Common myeloid progenitor, CD34-positive (primary cell): Measurements from ENCODE around the gene RICTOR.
"Not testable (repeated sequence)": the region's sequence is repeated elsewhere in the genome, so short reads cannot be mapped to it uniquely, and the experiment has no call there.

Experiments
- CTCF ChIA-PET: fragments of 350-600 bp; sonication (Branson Sonifier 250); formaldehyde crosslinking; loops from one replicate; lab custom pipeline; 2021; ENCODE audit warnings: antibody characterized with exemption; lab: Charles Lee
- POLR2A ChIA-PET: fragments of 350-600 bp; sonication (Branson Sonifier 250); formaldehyde crosslinking; loops from one replicate; lab custom pipeline; 2021; ENCODE audit warnings: antibody characterized with exemption; lab: Charles Lee
- DNase-seq, 3 donors: peaks; one replicate each; pipeline versions ENCODE4 v3.0.0 to v3.0.0-alpha.2; 2013
- H3K27ac ChIP-seq, 2 experiments: 1 replicate in 1 of 2; 2 replicates in 1 of 2; pipeline ENCODE4 v1.7.0; 2013; ENCODE audit warnings: inconsistent platforms in 2 of 2, low read length in 2 of 2, mild to moderate bottlenecking in 2 of 2, low read depth in 1 of 2, moderate library complexity in 1 of 2; ENCODE audit not compliant: severe bottlenecking in 2 of 2, insufficient read depth in 1 of 2, poor library complexity in 1 of 2
- H3K27me3 ChIP-seq, 5 experiments: replicated peaks in 2 of 5; 1 replicate in 3 of 5; 2 replicates in 2 of 5; pipeline versions ENCODE4 v1.6.1 to v1.7.0; 2013; ENCODE audit warnings: low read length in 4 of 5, mild to moderate bottlenecking in 2 of 5, moderate library complexity in 2 of 5, inconsistent platforms in 1 of 5; ENCODE audit not compliant: insufficient read depth in 5 of 5, control insufficient read depth in 4 of 5
- H3K36me3 ChIP-seq, 4 experiments: 1 replicate in 2 of 4; 2 replicates in 2 of 4; pipeline versions ENCODE4 v1.6.1 to v1.7.0; 2013; ENCODE audit warnings: low read length in 3 of 4, control low read depth in 1 of 4, mild to moderate bottlenecking in 1 of 4; ENCODE audit not compliant: control insufficient read depth in 4 of 4, insufficient read depth in 4 of 4
- H3K4me1 ChIP-seq, 4 experiments: 1 replicate in 3 of 4; 2 replicates in 1 of 4; pipeline versions ENCODE4 v1.6.1 to v1.7.1; 2013; ENCODE audit warnings: low read length in 3 of 4, mild to moderate bottlenecking in 3 of 4, control low read depth in 1 of 4, inconsistent platforms in 1 of 4, moderate library complexity in 1 of 4; ENCODE audit not compliant: control insufficient read depth in 4 of 4, insufficient read depth in 4 of 4; ENCODE audit errors: control extremely low read depth in 1 of 4
- H3K4me3 ChIP-seq, 7 experiments: 1 replicate in 4 of 7; 2 replicates in 3 of 7; pipeline versions ENCODE4 v1.5.1 to v1.7.0; 2013; ENCODE audit warnings: mild to moderate bottlenecking in 7 of 7, low read length in 6 of 7, moderate library complexity in 6 of 7, inconsistent platforms in 2 of 7, low read depth in 2 of 7, control low read depth in 1 of 7; ENCODE audit not compliant: insufficient read depth in 4 of 7, control insufficient read depth in 1 of 7; ENCODE audit errors: extremely low read depth in 1 of 7
- H3K9me3 ChIP-seq, 5 experiments: 1 replicate in 4 of 5; 2 replicates in 1 of 5; pipeline versions ENCODE4 v1.6.1 to v1.7.1; 2013; ENCODE audit warnings: low read length in 4 of 5, mild to moderate bottlenecking in 2 of 5, inconsistent platforms in 1 of 5, low read depth in 1 of 5, moderate library complexity in 1 of 5; ENCODE audit not compliant: control insufficient read depth in 4 of 5, insufficient read depth in 2 of 5; ENCODE audit errors: control extremely low read depth in 1 of 5
- WGBS: methylation state at CpG from one replicate; pipeline ENCODE4 v1.1.5; 2013; ENCODE audit not compliant: insufficient coverage; 5-methylcytosine and 5-hydroxymethylcytosine counted together

Gene RICTOR

DNA sequence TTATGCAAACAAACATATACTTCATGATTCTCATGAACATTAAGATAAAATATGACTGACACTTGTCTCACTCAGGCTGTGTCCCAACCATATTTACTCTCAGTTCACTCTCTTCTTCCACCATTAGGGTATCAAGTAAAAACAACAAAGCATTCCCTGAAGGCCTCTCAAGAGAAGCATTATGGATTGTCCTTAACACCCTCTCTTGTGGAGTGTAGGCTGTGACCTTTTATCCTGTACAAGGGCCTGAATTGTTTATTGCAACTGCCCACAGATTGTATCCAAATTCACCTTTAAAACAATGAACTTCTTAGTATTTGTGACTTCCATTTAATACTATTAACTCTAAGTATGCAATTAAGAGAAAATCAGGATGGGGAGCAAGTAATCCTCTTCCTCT lies 78.1 kb downstream of the RICTOR start:
- POLR2A ChIA-PET, result no interaction called here
- no peak overlapping the region for H3K27ac ChIP-seq
- CTCF ChIA-PET, result interaction anchor here (2.6 kb wide), 1 partner anchor 85 kb away, joined by 7 read pairs; no protein-coding TSS in a partner anchor

DNA sequence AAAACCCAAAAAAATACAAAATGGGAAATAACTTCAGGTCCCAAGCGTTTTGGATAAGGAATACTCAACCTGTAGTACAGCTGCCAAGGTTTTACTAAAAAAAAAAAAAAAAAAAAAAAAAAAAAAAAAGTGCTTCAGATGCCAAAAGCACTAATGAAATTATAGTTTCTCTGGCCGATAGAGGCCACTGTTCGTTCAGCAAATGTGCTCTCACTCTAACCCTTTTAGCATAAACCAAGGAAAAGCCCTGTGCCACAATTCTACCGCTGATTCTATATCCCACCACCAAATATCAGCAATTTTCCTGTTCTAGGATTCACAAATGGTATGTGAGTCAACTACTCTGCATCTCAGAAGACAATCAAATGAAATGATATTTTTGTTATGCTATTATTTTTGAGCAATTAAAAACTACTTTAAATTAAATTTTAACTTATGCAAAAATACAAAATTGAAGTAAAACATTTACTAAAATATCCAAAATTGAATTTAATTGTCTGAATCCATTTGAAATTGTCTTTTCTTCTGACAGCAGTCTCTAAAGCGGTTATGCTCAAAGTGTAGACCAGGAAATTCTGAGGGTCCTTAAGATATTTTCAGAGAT lies 79.8 kb downstream of the RICTOR start:
- 100% methylated on average over 1 of the region's 5 CpGs for WGBS
- Histone ChIP-seq H3K27me3 (no peaks in the 10 kb centered on the region), H3K27ac (no peak overlapping the region), H3K9me3 (peaks cover 0 to 12% (median 2%) of the 10 kb centered on the region in 5 experiments), H3K36me3 (peaks cover 5 to 39% (median 10%) of the 10 kb centered on the region in 4 experiments), H3K4me3 (no peak overlapping the region), H3K4me1 (no peaks in the 10 kb centered on the region)
- peak; percentile 79 to 85 (median 81) for DNase-seq
- ChIA-PET CTCF (interaction anchor here (0.6 to 2.6 kb wide), 5 partner anchors 86 to 542 kb away, joined by 3 to 7 read pairs (median 4); no protein-coding TSS in a partner anchor), POLR2A (no interaction called here)

More for the DNA sequence above, 78.1 kb downstream of the RICTOR start:
- H3K4me1 ChIP-seq, result no peaks in the 10 kb centered on the region
- peaks cover 4 to 35% (median 9%) of the 10 kb centered on the region in 4 experiments for H3K36me3 ChIP-seq
- H3K4me3 ChIP-seq, result no peak overlapping the region
- peaks cover 0 to 9% (median 0%) of the 10 kb centered on the region in 5 experiments for H3K9me3 ChIP-seq
- no peak for DNase-seq
- no peaks in the 10 kb centered on the region for H3K27me3 ChIP-seq

GRCh38 chr5:38989974-38990719 lies 84.1 kb downstream of the RICTOR start:
- H3K4me1 ChIP-seq, H3K27me3 ChIP-seq, DNase-seq, H3K4me3 ChIP-seq, H3K27ac ChIP-seq, POLR2A ChIA-PET, CTCF ChIA-PET: not testable (repeated sequence)
- WGBS, result 100% methylated on average over 2 of the region's 13 CpGs
- Histone ChIP-seq H3K36me3 (peaks cover 3 to 34% (median 11%) of the 10 kb centered on the region in 4 experiments), H3K9me3 (peaks cover 0 to 12% (median 0%) of the 10 kb centered on the region in 5 experiments)

- DNase-seq, result peak in 1 of 3 donors; percentile 10
- 50% methylated on average over 2 of the region's 9 CpGs for WGBS
- POLR2A ChIA-PET, result no interaction called here
These were observed 88.2 kb downstream of the RICTOR start for GRCh38 chr5:38985909-38986452.

DNA sequence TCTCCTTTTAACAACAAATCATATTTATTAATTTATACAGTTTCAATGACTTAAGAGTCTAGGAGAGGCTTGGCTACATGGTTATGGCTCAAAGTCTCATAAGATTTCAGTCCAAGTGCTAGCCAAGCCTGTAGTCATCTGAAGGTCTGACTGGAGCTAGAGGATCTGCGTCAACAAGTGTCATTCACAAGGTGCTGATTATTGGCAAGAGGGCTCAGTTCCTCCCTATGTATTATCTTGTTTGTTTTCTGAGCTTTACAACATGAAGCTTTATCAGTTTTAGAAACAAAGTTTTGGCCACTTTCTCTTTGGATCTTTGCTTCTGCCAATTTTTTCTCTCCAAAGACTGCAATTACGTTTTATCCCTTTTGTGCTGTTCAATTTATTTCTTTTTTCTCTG lies 94.7 kb downstream of the RICTOR start:
- CTCF ChIA-PET, result no interaction called here
- H3K36me3 ChIP-seq, result peaks cover 0 to 22% (median 15%) of the 10 kb centered on the region in 4 experiments
- no peak overlapping the region for H3K27ac ChIP-seq
- H3K4me3 ChIP-seq, result no peak overlapping the region
- no CpG with 5 or more reads among the region's 2 CpGs for WGBS
- POLR2A ChIA-PET, result no interaction called here
- H3K9me3 ChIP-seq, result no peaks in the 10 kb centered on the region
- DNase-seq, result no peak
- H3K27me3 ChIP-seq, result no peaks in the 10 kb centered on the region
- no peaks in the 10 kb centered on the region for H3K4me1 ChIP-seq

More at GRCh38 chr5:38985909-38986452, 88.2 kb downstream of the RICTOR start:
- H3K4me3 ChIP-seq, result no peak overlapping the region
- no peaks in the 10 kb centered on the region for H3K4me1 ChIP-seq
- peaks cover 0 to 12% (median 0%) of the 10 kb centered on the region in 5 experiments for H3K9me3 ChIP-seq
- CTCF ChIA-PET, result no interaction called here
- no peaks in the 10 kb centered on the region for H3K27me3 ChIP-seq
- peaks cover 3 to 28% (median 8%) of the 10 kb centered on the region in 4 experiments for H3K36me3 ChIP-seq
- H3K27ac ChIP-seq, result no peak overlapping the region

DNA sequence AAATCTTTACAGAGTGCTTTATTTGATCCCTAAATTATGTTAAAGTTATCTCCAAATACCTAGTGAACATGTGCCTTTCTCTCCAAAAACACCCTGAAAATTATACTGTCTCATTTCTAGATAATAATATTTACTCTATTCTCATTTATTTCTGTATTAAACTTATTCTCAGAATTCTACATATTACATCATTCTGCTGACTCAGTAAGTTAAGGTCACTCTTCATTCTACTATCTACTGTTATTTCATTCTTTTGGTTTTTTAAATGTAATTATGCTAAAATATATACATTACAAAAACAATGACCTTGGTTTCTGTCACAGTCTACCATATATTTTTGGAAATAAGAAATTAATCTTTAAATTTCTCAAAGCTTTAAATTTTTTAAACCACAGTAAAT lies 96.2 kb downstream of the RICTOR start:
- DNase-seq, result no peak
- CTCF ChIA-PET, result no interaction called here

DNA sequence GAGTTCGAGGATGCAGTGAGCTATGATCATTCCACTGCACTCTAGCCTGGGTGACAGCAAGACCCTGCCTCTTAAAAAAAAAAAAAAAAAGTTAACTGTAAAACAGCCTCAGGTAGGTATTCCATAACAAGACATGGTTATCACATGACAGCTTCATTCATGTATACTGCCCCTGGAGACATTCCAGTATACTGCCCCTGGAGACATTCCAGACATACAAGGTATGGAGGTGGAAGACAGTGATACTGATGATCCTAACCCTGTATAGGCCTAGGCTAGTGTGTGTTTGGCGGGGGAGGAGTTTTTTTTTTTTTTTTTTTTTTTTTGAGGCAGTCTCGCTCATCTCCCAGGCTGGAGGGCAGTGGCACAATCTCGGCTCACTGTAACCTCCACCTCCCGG lies 105.5 kb downstream of the RICTOR start:
- ChIA-PET CTCF (no interaction called here), POLR2A (no interaction called here)
- H3K36me3 ChIP-seq, result peaks cover 10 to 57% (median 22%) of the 10 kb centered on the region in 4 experiments
- H3K4me1 ChIP-seq, result no peaks in the 10 kb centered on the region
- H3K9me3 ChIP-seq, result no peaks in the 10 kb centered on the region
- H3K27me3 ChIP-seq, result no peaks in the 10 kb centered on the region
- no peak for DNase-seq
- H3K27ac ChIP-seq, result no peak overlapping the region
- 96% methylated on average over 3 of the region's 5 CpGs for WGBS
- H3K4me3 ChIP-seq, result no peak overlapping the region

More for the DNA sequence above, 96.2 kb downstream of the RICTOR start:
- no peaks in the 10 kb centered on the region for H3K4me1 ChIP-seq
- POLR2A ChIA-PET, result no interaction called here
- no peak overlapping the region for H3K27ac ChIP-seq
- no peaks in the 10 kb centered on the region for H3K27me3 ChIP-seq
- H3K4me3 ChIP-seq, result no peak overlapping the region
- H3K9me3 ChIP-seq, result no peaks in the 10 kb centered on the region
- H3K36me3 ChIP-seq, result peaks cover 2 to 29% (median 16%) of the 10 kb centered on the region in 4 experiments
